Colon (tissue), 2 donors: Measurements from ENCODE around the gene POT1.
A peak's percentile ranks its signal among the peaks of the same experiment; 100 is the strongest.
"Not testable (repeated sequence)": the region's sequence is repeated elsewhere in the genome, so short reads cannot be mapped to it uniquely, and the experiment has no call there.

Source experiments
- FAIRE-seq: peaks from 2 replicates; lab custom pipeline; 2012; peaks lifted over from hg19 to GRCh38; lab: Jason Lieb, UNC
- donor health status: control.
- donor health status: control.

The POT1 gene, protein sequence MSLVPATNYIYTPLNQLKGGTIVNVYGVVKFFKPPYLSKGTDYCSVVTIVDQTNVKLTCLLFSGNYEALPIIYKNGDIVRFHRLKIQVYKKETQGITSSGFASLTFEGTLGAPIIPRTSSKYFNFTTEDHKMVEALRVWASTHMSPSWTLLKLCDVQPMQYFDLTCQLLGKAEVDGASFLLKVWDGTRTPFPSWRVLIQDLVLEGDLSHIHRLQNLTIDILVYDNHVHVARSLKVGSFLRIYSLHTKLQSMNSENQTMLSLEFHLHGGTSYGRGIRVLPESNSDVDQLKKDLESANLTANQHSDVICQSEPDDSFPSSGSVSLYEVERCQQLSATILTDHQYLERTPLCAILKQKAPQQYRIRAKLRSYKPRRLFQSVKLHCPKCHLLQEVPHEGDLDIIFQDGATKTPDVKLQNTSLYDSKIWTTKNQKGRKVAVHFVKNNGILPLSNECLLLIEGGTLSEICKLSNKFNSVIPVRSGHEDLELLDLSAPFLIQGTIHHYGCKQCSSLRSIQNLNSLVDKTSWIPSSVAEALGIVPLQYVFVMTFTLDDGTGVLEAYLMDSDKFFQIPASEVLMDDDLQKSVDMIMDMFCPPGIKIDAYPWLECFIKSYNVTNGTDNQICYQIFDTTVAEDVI

DNA sequence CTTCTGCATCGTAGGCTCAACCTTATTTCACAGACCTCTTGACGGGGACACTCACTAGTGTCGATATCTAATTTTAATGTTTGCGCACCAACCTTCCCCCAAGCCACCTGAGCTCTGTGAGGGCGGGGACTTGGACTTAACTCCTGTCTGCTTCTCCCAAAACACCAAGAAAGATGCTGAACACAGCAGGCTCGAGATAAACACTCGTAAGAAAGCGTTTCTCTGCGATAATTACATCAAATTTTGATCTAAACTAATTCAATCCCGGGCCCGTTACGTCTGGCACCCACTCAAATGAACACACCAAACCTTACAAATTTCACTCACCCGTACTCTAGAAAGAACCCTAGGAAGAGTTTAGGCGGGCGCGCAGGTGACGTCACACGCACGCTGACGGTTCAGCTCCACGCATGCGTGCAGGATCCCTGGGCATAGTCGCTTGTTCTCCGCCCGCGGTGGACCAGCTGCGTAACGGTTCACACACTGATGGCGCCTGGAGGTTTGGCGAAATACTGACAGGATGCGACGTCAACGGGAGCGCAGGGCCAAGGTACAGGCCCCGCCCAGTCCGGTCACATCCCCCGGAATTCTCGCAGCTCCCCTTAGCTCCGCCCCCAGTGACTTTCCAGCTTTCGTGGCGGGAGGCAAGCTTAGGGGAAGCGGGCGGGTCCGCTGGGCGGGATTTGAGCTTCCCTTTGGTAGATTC, at the start of gene POT1:
TSS of gene POT1 (minus strand) at position 359 of the 706 bp plus-strand sequence. CDS start 32,652 bp downstream, outside the sequence.
- no peak for FAIRE-seq

DNA sequence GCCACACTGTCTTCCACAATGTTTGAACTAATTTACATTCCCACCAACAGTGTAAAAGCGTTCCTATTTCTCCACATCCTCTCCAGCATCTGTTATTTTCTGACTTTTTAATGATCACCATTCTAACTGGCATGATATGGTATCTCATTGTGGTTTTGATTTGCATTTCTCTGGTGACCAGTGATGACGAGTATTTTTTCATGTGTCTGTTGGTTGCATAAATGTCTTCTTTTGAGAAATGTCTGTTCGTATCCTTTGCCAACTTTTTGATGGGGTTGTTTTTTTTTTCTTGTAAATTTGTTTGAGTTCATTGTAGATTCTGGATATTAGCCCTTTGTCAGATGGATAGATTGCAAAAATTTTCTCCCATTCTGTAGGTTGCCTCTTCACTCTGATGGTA, 45.5 kb upstream of the POT1 start:
- not testable (repeated sequence) for FAIRE-seq

DNA sequence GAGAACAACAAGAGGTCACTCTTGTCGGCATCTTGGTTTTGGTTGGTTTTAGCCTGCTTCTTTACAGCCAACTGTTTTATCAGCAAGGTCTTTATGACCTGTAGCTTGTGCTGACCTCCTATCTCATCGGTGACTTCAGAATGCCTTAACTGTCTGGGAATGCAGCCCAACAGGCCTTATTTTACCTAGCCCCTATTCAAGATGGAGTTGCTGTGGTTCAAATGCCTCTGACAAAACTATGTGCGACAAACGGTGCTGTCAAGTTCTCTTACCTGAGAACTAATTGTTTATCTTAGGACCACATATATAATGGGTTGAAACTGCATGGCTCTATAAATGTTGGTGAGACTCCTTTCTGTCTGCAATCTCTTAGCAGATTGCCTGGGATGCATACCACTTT, 35.9 kb upstream of the POT1 start:
- no peak for FAIRE-seq

DNA sequence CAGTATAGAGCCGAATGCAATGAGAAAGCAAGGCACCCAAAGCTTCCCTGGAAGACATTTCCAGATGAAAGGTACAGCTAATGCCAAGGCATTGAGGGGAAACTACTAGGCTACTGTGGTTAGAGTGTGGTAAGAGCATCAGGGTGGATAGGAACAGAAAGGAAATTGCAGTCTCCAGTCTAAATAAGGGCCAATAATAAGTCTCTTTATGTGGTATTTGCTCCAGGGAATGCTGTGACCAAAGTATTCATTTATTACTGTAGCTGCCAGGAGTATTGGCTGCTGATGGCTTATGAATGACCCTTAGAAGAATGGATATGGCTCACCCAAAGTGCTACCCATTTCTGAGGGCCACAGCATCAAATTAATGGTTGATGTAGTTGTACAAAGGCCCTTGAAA, 30.1 kb upstream of the POT1 start:
- no peak for FAIRE-seq

DNA sequence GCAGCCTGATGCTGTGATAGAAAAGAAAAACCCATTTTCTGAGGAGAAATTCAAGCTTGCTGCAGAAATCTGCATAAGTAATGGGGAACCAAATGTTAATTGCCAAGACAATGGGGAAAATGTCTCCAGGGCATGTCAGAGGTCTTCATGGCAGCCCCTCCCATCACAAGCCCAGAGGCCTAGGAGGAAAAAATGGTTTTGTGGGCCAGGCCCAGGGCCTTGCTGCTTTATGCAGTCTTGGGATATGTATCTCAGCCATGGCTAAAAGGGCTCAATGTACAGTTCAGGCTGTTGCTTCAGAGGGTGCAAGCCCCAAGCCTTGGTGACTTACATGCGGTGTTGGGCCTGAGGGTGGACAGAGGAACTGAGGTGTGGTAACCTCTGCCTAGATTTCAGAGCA, 28.3 kb upstream of the POT1 start:
- FAIRE-seq, result not testable (repeated sequence)

DNA sequence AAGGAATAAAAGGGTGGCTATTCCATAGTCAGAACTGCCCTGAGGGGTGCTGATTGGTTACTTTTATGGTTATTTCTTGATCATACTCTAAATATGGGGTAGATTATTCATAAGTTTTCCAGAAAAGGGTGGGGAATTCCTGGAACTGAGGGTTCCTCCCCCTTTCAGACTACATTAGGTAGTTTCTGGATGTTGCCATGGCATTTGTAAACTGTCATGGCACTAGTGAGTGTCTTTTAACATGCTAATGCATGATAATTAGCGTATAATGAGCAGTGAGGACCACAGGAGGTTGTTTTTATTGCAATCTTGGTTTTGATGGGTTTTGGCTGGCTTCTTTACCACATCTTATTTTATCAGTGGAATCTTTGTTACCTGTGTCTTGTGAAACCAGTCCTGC, 26.5 kb upstream of the POT1 start:
- FAIRE-seq, result no peak

DNA sequence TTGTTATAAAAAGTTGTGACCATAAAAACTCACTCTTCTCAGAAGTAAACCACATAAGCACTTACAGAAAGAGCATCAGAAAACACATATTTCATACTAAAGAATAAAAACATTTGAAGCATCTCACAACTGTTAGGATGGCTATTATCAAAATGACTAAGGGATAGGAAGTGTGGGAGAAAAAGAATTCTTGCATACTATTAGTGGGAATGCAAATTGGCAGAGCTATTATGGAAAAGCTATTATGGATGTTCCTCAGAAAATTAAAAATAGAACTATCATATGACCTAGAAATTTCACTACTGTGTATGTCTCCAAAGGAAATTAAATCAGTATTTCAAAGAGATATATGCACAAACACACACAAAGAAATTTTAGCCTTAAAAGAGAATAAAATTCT, 25.2 kb upstream of the POT1 start:
- no peak for FAIRE-seq

DNA sequence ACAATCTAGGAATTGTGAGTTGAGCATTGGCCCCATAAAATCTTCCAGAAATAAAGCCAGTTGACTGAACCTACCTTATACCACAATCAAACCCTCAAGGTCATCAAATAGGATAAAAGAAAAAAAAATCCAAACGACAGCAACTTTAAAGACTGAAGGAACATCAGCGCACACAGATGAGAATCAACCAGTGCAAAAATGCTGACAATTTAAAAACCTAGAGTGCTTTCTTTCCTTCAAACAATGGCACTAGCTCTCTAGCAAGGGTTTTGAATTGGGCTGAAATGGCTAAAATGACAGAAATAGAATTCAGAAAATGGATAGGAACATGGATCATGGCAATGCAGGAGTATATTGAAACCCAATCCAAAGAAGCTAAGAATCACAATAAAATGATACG, 16.1 kb upstream of the POT1 start:
- no peak for FAIRE-seq

DNA sequence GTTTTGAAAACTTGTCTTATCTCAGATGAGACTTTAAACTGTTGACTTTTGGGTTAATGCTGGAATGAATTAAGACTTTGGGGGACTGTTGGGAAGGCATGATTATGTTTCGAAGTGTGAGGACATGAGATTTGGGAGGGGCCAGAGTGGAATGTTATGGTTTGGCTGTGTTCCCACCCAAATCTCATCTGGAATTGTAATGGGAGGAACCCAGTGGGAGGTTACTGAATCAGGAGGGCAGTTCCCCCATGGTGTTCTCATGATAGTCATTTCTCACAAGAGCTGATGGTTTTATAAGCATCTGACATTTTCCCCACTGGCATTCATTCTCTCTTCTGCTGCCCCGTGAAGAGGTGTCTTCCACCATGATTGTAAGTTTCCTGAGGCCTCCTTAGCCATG, 13.8 kb upstream of the POT1 start:
- no peak for FAIRE-seq

DNA sequence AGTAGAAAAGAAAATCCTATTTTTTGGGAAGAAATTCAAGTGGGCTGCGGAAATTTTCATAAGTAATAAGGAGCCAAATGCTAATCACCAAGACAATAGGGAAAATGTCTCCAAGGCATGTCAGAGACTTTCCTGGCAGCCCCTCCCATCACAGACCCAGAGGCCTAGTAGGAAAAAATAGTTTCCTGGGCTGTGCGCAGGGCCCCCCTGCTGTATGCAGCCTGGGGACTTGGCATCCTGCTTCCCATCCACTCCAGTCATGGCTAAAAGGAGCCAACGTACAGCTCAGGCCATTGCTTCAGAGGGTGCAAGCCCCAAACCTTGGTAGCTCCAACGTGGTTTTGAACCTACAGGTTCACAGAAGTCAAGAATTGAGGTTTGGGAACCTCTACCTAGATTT, 12.8 kb upstream of the POT1 start:
- FAIRE-seq, result no peak

DNA sequence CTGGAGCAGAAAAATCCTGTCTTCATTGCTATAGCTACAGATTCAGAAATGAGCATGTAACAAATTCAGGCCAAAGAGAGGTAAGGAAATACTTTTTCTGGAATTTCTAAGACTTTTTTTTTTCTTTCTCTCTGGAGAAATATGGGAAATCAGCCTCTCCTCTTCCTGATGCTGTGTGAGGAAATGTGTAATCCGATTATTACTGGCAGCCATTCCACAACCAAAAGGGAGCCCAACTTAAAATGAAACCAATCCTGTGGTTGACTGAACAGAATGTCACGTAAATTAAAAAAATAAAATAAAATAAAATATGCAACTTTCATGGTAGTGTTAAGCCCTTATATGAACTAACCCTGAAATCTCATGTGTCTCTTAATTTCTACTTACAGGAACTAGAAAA, 10.7 kb upstream of the POT1 start:
- FAIRE-seq, result no peak

DNA sequence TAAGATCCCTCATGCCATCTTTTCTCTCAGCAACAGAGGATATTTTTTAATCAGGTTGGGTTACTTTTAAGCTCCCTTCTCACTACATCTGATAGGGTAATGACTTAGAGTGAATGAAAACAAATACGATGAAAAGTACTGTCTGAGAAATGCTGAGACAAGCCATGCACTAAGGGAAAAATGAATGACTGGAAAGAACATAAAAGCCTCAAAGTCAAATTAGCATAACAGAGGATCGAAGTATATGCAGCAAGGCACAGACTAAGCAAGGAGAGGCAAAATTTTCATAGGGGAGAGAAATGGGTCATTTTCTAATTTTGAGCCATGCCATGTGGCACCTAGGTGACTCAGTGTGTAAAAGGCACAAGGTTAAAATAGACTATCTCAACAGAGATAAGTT, 8.5 kb upstream of the POT1 start:
- no peak for FAIRE-seq

DNA sequence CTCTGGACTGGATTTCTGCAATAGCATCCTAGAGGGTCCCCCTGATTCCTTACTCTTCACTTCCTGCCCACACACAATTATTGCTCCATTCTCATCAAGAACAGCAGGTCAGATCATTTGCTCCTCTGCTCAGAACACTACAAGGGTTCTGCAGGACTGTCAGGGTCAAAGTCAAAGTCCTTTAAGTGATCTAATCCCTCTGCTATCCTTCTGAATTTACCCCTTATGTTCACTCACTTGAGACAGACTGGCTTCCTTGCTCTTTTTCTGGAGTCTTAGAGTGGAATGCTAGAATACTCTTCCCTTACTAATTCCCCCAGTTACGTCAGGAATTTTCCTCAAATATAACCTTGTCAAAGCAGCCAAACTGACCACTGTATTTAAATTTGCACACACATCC, 7.5 kb upstream of the POT1 start:
- FAIRE-seq, result no peak

DNA sequence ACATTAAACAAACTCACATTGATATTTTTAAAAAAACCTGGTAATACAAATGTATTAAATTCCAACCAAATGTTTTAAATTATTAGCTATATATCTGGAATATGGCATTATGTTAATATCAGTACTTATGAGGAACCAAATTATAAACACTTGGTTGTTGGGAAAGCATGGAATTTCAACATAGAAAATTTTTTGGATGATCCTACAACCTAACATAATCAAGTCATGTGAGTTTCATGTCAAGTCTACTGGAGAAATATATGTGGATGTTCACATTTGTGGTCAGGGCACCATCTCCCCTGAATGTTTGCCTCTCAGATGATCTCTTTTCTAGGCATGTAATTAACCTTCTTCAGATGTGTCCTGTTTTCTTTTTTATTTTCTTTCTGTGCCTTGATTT, 5.2 kb upstream of the POT1 start:
- FAIRE-seq, result no peak

DNA sequence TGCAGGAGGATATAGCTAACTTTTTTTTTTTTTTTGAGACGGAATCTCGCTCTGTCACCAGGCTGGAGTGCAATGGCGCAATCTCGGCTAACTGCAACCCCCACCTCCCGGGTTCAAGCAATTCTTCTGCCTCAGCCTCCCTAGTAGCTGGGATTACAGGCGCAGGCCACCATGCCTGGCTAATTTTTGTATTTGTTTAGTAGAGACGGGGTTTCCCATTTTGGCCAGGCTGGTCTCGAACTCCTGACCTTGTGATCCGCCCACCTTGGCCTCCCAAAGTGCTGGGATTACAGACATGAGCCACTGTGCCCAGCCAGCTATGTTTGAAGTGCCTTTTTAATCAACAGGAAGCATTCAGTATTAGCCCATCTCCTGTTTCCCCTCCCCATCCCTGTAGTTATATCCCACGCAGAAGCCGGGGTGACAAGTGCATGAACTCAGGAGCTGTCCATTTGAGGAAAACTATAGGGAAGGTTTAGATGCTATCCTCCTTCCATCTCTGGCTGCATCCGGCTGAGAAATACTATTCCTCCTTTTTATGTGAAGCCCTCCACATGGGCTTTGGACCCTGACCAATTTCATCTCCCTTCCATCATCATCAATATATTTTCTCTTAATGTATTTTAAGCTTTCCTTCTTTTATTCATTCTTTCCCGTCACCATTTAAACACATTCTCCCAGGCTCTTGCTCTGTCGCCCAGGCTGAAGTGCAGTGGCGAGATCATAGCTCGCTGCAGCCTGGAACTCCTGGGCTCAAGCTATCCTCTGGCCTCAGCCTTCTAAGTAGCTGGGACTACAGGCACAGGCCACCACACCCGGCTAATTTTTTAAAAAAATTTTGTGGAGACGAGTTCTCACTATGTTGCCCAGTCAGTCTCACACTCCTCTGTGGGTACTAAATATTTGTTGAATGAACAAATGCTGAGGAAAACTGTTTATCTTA, 1.3 kb upstream of the POT1 start:
- no peak for FAIRE-seq

DNA sequence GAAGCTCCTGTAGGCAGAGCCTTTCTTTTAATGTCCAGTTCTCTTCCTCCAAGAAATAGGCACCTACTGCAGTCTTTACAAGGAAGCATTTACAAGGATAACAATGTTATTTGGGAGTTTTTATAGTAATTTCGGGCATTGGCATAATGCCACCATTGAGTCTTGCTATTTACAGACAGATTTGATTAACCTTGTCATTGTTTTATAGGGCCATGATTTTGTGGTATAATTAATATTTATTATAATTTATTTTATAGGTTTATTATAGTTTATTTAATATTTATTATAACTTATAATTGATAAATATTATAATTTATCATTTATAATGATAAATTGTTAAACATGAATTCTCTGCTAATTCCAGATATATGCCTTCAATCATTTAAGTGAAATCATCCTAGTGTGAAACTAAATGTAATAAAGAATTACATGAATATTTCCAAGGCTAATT, 573 bp upstream of the POT1 start:
- FAIRE-seq, result peak; percentile 65

DNA sequence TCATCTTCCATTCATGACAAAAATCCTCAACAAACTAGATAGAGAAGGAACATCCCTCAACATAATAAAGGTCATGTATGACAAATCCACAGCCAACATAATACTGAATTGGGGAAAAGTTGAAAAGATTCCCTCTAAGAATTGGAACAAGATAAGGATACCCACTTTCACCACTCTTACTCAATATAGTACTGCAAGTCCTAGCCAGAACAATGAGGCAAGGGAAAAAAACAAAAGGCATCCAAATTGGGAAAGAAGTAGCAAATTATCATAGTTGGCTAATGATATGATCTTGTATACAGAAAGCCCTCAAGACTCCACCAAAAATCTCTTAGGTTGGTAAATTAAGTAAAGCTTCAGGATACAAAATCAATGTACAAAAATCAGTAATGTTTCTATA, 4.7 kb downstream of the POT1 start:
- no peak for FAIRE-seq

DNA sequence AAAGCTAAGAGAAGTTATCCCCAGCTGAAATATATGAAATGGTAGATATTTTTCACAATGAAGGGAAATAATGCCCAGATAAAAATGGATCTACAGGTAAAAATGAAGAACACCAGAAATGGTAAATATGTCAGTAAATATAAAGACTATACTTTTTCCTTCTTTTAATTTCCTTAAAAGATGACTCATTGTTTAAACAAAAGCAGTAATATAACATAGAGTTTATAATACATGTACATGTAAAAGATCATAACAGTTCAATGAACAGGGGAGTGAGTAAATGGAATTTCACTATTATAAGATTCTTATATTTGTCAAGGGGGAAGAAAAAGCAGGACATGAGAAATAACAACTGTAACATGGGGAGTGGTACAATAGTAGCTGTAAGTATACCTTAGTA, 7.4 kb downstream of the POT1 start:
- no peak for FAIRE-seq

DNA sequence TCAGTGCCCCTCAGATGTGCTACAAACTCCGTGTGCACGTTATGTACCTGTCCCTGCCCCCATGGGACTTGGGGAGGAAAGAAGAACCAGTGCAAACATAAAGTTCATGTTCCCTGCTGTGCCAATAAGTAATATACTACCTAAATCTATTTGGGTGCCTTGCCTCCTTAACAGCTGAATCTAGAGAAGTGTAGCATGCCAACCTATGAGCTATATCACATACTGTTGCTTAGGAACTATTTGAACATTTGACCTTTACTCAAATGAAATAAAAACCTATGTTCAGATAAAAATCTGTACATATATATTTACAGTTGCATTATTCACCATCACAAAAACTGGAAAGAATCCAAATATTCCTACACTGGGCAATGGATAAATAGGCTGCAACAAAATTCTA, 9.8 kb downstream of the POT1 start:
- no peak for FAIRE-seq

DNA sequence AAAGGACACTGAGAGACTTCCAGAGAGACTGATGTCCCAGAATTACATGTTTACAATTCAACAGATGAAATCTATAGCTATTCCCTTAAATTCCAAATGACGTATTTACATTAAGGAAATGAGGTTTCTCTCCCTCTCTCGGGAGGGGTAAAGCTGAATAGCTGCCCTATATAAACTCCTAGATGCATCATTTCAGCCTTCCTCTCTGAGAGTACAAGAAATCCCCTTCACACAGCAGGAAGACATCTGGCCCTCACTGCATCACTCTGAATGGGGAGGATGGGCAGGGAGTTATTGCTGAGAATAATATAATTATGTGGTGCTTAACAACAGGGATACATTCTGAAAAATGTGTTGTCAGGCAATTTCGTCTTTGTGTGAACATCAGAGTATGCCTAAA, 11.0 kb downstream of the POT1 start:
- no peak for FAIRE-seq

DNA sequence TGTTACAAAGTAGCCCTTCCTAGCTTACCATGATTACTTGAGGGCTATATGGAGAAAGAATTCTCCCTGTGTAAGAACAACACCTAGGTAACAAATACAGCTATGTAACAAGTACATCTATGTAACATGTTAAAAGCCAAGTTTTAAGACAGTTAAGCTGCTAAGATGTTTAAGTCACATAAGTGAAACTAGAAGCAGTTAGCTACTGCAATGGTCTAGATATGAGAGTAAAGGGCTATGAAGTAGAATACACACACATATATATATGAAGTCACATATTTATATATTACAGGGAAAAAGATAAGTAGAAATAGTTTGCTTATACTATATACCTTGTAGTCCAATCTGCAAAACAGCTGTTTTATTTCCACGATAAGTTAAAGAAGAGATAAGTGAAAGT, 14.4 kb downstream of the POT1 start:
- no peak for FAIRE-seq

DNA sequence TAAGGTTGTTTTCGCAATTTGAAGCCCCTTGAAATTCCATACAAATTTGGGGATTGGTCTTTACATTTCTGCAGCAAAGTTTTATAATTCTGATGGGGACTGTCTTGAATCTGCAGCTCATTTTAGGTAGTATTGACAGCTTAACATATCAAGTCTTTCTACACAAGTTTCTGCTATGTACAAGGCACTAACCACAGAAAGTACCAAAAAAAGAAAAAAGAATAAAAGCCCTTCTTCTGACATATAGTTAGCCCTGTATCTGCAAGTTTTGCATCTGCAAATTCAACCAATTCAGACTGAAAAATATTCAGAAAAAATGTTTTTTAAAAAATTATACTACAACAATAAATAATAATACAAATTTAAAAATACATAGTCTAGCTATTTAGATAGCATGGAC, 15.3 kb downstream of the POT1 start:
- no peak for FAIRE-seq
